ENCODE measurements around the gene CTNNA2.

Gene CTNNA2

GRCh38 chr2:79569048-79569447, 56.2 kb downstream of the CTNNA2 start:
- Histone ChIP-seq H3K9ac (ENCODE audit: low read depth in 1 of 2, low read length in 2 of 2) (no peak overlapping the region), H3K27me3 (ENCODE audit: control insufficient read depth in 2 of 2, insufficient read depth in 2 of 2, low read length in 2 of 2) (no peaks in the 10 kb centered on the region), H3K27ac (ENCODE audit: low read depth in 2 of 2, low read length in 2 of 2) (no peak overlapping the region), H3K36me3 (ENCODE audit: control insufficient read depth in 2 of 2, insufficient read depth in 2 of 2, low read length in 2 of 2) (no peaks in the 10 kb centered on the region), H3K4me3 (ENCODE audit: low read length in 2 of 2) (no peak overlapping the region), H3K9me3 (ENCODE audit: control insufficient read depth in 2 of 2, low read length in 2 of 2) (no peaks in the 10 kb centered on the region), H3K4me1 (ENCODE audit: control insufficient read depth in 2 of 2, insufficient read depth in 2 of 2, low read length in 2 of 2) (no peaks in the 10 kb centered on the region)

GRCh38 chr2:79573895-79574674, 61.2 kb downstream of the CTNNA2 start:
- no peaks in the 10 kb centered on the region for H3K9me3 ChIP-seq (ENCODE audit: control insufficient read depth in 2 of 2, low read length in 2 of 2)
- H3K36me3 ChIP-seq (ENCODE audit: control insufficient read depth in 2 of 2, insufficient read depth in 2 of 2, low read length in 2 of 2), result no peaks in the 10 kb centered on the region
- no peak overlapping the region for H3K27ac ChIP-seq (ENCODE audit: low read depth in 2 of 2, low read length in 2 of 2)
- H3K9ac ChIP-seq (ENCODE audit: low read depth in 1 of 2, low read length in 2 of 2), result no peak overlapping the region
- no peaks in the 10 kb centered on the region for H3K27me3 ChIP-seq (ENCODE audit: control insufficient read depth in 2 of 2, insufficient read depth in 2 of 2, low read length in 2 of 2)
- no peaks in the 10 kb centered on the region for H3K4me1 ChIP-seq (ENCODE audit: control insufficient read depth in 2 of 2, insufficient read depth in 2 of 2, low read length in 2 of 2)
- no peak overlapping the region for H3K4me3 ChIP-seq (ENCODE audit: low read length in 2 of 2)

DNA sequence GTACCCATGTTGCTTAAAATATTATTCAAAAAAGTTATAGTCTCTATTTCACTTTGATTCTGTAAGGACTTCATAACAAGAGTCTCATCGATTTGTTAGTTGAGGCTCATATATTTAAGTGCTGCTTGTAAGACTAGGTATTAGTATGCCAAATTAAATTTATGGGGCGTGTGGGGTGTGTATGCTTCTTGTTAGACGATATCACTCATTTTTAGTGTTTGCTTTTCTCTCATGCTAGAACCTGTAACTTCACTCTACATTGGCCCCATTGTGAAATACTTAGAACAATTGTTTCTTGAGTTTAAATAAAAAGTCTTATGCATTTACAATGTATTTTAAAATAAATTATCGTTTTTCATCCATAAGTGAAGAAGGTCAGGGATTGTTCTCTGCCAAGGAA, 63.6 kb downstream of the CTNNA2 start:
- no peaks in the 10 kb centered on the region for H3K4me1 ChIP-seq (ENCODE audit: control insufficient read depth in 2 of 2, insufficient read depth in 2 of 2, low read length in 2 of 2)
- H3K27me3 ChIP-seq (ENCODE audit: control insufficient read depth in 2 of 2, insufficient read depth in 2 of 2, low read length in 2 of 2), result no peaks in the 10 kb centered on the region
- H3K4me3 ChIP-seq (ENCODE audit: low read length in 2 of 2), result no peak overlapping the region
- no peak overlapping the region for H3K9ac ChIP-seq (ENCODE audit: low read depth in 1 of 2, low read length in 2 of 2)
- no peak overlapping the region for H3K27ac ChIP-seq (ENCODE audit: low read depth in 2 of 2, low read length in 2 of 2)
- no peaks in the 10 kb centered on the region for H3K9me3 ChIP-seq (ENCODE audit: control insufficient read depth in 2 of 2, low read length in 2 of 2)
- no peaks in the 10 kb centered on the region for H3K36me3 ChIP-seq (ENCODE audit: control insufficient read depth in 2 of 2, insufficient read depth in 2 of 2, low read length in 2 of 2)

- no peak overlapping the region for H3K27ac ChIP-seq (ENCODE audit: low read depth in 2 of 2, low read length in 2 of 2)
- H3K9ac ChIP-seq (ENCODE audit: low read depth in 1 of 2, low read length in 2 of 2), result no peak overlapping the region
- no peaks in the 10 kb centered on the region for H3K9me3 ChIP-seq (ENCODE audit: control insufficient read depth in 2 of 2, low read length in 2 of 2)
- H3K36me3 ChIP-seq (ENCODE audit: control insufficient read depth in 2 of 2, insufficient read depth in 2 of 2, low read length in 2 of 2), result no peaks in the 10 kb centered on the region
- no peak overlapping the region for H3K4me3 ChIP-seq (ENCODE audit: low read length in 2 of 2)
- no peaks in the 10 kb centered on the region for H3K27me3 ChIP-seq (ENCODE audit: control insufficient read depth in 2 of 2, insufficient read depth in 2 of 2, low read length in 2 of 2)
- H3K4me1 ChIP-seq (ENCODE audit: control insufficient read depth in 2 of 2, insufficient read depth in 2 of 2, low read length in 2 of 2), result no peaks in the 10 kb centered on the region
Observed at GRCh38 chr2:79578952-79579351, 66.1 kb downstream of the CTNNA2 start.

DNA sequence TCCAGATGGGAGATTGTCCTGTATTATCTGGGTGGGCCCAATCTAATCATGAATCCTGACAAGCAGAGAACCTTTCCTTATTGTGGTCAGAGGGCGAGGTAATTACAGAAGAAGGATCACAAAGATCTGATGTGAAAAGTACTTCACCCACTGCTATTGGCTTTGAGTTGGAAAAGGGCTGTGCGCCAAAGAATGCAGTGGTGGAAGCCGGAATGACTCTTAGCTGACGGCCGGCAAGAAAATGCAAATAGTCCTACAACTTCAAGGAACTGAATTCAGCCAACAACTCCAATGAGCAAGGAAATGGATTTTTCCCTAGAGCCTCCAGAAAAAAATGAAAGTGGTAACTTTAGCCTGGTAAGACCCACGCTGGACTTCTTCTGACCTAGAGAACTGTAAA, 67.3 kb downstream of the CTNNA2 start:
- H3K27me3 ChIP-seq (ENCODE audit: control insufficient read depth in 2 of 2, insufficient read depth in 2 of 2, low read length in 2 of 2), result no peaks in the 10 kb centered on the region
- H3K9ac ChIP-seq (ENCODE audit: low read depth in 1 of 2, low read length in 2 of 2), result no peak overlapping the region
- H3K36me3 ChIP-seq (ENCODE audit: control insufficient read depth in 2 of 2, insufficient read depth in 2 of 2, low read length in 2 of 2), result no peaks in the 10 kb centered on the region
- H3K9me3 ChIP-seq (ENCODE audit: control insufficient read depth in 2 of 2, low read length in 2 of 2), result no peaks in the 10 kb centered on the region
- no peaks in the 10 kb centered on the region for H3K4me1 ChIP-seq (ENCODE audit: control insufficient read depth in 2 of 2, insufficient read depth in 2 of 2, low read length in 2 of 2)
- H3K4me3 ChIP-seq (ENCODE audit: low read length in 2 of 2), result no peak overlapping the region
- no peak overlapping the region for H3K27ac ChIP-seq (ENCODE audit: low read depth in 2 of 2, low read length in 2 of 2)

DNA sequence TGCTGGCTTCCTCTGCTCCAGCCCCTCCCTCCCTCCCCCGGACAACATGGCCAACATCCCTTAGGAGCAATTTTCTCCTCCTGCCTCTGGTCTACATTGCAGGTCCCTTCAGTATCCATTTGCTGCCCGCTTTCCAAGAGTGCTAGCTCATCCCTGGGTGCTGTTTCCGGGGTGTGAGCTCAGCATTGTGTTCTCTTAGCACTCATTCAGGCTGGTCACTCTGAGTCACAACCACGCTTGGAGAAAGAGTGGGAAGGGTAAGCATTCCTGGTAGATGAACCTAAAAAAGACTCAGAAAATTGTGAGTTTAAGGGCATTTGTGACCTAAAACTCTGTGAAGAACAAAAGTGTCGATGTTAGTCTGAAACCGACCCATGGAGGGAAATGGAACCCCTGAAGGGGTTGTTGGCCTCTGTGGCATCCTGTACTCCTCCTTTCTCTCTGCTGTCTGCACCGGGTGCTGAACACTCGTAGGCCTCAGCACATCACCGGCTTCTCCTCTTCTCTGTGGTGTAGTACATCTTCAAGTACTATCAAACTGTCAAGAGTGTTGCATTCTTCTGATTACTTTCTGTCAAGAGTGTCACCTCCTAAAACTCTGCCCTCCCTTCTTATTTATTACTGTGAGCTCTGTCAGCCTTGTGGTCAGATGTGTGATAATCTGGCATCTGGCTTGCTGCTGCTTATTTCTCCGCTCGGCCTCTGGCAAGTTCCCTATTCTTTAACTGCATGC, 73.0 kb downstream of the CTNNA2 start:
- H3K27me3 ChIP-seq (ENCODE audit: control insufficient read depth in 2 of 2, insufficient read depth in 2 of 2, low read length in 2 of 2), result no peaks in the 10 kb centered on the region
- no peak overlapping the region for H3K27ac ChIP-seq (ENCODE audit: low read depth in 2 of 2, low read length in 2 of 2)
- no peak overlapping the region for H3K4me3 ChIP-seq (ENCODE audit: low read length in 2 of 2)
- no peak overlapping the region for H3K9ac ChIP-seq (ENCODE audit: low read depth in 1 of 2, low read length in 2 of 2)
- no peaks in the 10 kb centered on the region for H3K36me3 ChIP-seq (ENCODE audit: control insufficient read depth in 2 of 2, insufficient read depth in 2 of 2, low read length in 2 of 2)
- no peaks in the 10 kb centered on the region for H3K9me3 ChIP-seq (ENCODE audit: control insufficient read depth in 2 of 2, low read length in 2 of 2)
- H3K4me1 ChIP-seq (ENCODE audit: control insufficient read depth in 2 of 2, insufficient read depth in 2 of 2, low read length in 2 of 2), result no peaks in the 10 kb centered on the region

DNA sequence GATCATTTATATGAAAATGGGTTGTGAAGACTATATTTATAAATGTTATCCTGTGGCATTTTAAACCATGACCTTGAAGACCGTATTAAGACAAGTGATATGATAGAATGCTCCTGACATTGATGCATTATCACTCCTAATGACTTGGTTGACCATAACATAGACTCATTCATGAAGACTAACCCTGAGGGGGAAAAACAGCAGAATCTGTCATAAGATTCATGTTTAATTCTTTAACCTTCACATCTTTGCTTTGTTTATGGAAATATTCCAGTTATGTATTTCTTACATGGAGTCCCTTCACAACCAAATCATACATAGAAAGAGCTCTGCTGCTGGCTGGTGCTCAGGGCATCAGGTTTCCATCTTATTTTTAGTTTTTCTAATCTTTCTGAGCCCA, 78.4 kb downstream of the CTNNA2 start:
- Histone ChIP-seq H3K9me3 (ENCODE audit: control insufficient read depth in 2 of 2, low read length in 2 of 2) (no peaks in the 10 kb centered on the region), H3K27ac (ENCODE audit: low read depth in 2 of 2, low read length in 2 of 2) (no peak overlapping the region), H3K36me3 (ENCODE audit: control insufficient read depth in 2 of 2, insufficient read depth in 2 of 2, low read length in 2 of 2) (no peaks in the 10 kb centered on the region), H3K9ac (ENCODE audit: low read depth in 1 of 2, low read length in 2 of 2) (no peak overlapping the region), H3K4me1 (ENCODE audit: control insufficient read depth in 2 of 2, insufficient read depth in 2 of 2, low read length in 2 of 2) (no peaks in the 10 kb centered on the region), H3K4me3 (ENCODE audit: low read length in 2 of 2) (no peak overlapping the region), H3K27me3 (ENCODE audit: control insufficient read depth in 2 of 2, insufficient read depth in 2 of 2, low read length in 2 of 2) (no peaks in the 10 kb centered on the region)

DNA sequence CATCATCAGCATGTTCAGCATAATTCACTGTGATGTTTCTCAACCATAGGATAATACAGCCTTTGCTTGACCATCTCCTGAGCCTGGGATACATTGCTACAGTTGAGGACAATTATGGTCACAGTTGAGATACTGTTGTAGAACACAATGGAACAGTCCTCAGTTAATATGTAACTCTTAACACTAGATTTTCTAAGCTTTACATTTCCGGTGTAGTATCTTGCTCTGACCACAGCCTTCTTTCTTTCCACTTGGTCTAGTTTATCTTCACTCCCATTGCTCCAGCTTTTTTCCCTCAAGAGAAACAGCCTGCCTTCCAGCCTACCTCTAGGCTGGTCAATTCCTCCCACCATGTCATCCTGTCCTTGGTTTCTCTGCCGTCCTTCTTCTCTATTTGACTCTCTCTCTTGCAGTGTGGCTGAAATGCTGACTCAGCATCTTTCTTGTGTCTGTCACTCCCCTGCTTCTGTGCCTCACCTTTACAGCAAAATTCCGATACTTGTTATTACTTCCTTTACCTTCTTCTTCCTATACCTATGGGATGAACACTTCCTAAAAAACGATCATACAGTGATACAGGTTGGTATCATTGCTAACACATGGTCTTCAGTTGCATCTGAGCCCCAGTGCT, 80.5 kb downstream of the CTNNA2 start:
- Histone ChIP-seq H3K9ac (ENCODE audit: low read depth in 1 of 2, low read length in 2 of 2) (no peak overlapping the region), H3K4me3 (ENCODE audit: low read length in 2 of 2) (no peak overlapping the region), H3K27ac (ENCODE audit: low read depth in 2 of 2, low read length in 2 of 2) (no peak overlapping the region), H3K36me3 (ENCODE audit: control insufficient read depth in 2 of 2, insufficient read depth in 2 of 2, low read length in 2 of 2) (no peaks in the 10 kb centered on the region), H3K9me3 (ENCODE audit: control insufficient read depth in 2 of 2, low read length in 2 of 2) (no peaks in the 10 kb centered on the region), H3K4me1 (ENCODE audit: control insufficient read depth in 2 of 2, insufficient read depth in 2 of 2, low read length in 2 of 2) (no peaks in the 10 kb centered on the region), H3K27me3 (ENCODE audit: control insufficient read depth in 2 of 2, insufficient read depth in 2 of 2, low read length in 2 of 2) (no peaks in the 10 kb centered on the region)

DNA sequence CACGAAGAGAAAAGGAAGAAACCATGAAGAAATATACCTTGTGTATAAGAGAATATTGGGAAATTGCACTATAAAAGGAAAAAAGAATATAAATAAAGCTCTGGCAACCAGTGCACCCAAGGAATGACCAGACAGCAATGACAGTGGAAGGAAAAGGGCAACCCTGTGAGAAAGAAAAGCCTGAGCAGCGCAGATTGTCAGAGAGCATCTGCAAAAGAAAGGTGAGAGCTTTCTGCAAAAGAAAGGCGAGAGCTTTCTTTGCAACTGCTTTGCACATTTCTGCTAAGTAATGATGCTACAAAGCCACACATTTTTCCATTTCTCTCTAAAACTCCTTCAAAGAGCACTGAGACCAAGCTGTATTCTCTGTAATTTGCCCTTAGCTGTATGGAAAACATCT, 83.6 kb downstream of the CTNNA2 start:
- Histone ChIP-seq H3K9me3 (ENCODE audit: control insufficient read depth in 2 of 2, low read length in 2 of 2) (no peaks in the 10 kb centered on the region), H3K4me1 (ENCODE audit: control insufficient read depth in 2 of 2, insufficient read depth in 2 of 2, low read length in 2 of 2) (no peaks in the 10 kb centered on the region), H3K36me3 (ENCODE audit: control insufficient read depth in 2 of 2, insufficient read depth in 2 of 2, low read length in 2 of 2) (no peaks in the 10 kb centered on the region), H3K4me3 (ENCODE audit: low read length in 2 of 2) (no peak overlapping the region), H3K27me3 (ENCODE audit: control insufficient read depth in 2 of 2, insufficient read depth in 2 of 2, low read length in 2 of 2) (no peaks in the 10 kb centered on the region), H3K9ac (ENCODE audit: low read depth in 1 of 2, low read length in 2 of 2) (no peak overlapping the region), H3K27ac (ENCODE audit: low read depth in 2 of 2, low read length in 2 of 2) (no peak overlapping the region)

DNA sequence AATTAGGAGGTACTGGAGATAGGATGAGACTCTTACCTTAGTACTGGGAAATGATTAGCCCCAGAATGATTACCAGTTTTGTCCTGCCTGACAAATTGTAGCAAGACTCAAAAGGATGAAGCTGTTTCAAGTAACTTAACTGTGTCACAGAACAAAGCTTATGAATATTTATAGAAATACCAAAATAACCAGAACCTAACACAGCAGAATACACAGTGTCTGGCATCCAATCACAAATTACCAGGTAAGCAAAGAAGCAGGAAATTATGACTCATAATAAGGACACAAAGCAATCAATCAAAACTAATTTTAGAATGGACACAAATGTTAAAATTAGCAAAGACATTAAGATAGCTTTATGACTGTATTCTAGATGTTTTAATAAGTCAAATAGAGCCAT, 91.9 kb downstream of the CTNNA2 start:
- Histone ChIP-seq H3K27me3 (ENCODE audit: control insufficient read depth in 2 of 2, insufficient read depth in 2 of 2, low read length in 2 of 2) (no peaks in the 10 kb centered on the region), H3K9ac (ENCODE audit: low read depth in 1 of 2, low read length in 2 of 2) (no peak overlapping the region), H3K4me3 (ENCODE audit: low read length in 2 of 2) (no peak overlapping the region), H3K4me1 (ENCODE audit: control insufficient read depth in 2 of 2, insufficient read depth in 2 of 2, low read length in 2 of 2) (no peaks in the 10 kb centered on the region), H3K27ac (ENCODE audit: low read depth in 2 of 2, low read length in 2 of 2) (no peak overlapping the region), H3K9me3 (ENCODE audit: control insufficient read depth in 2 of 2, low read length in 2 of 2) (no peaks in the 10 kb centered on the region), H3K36me3 (ENCODE audit: control insufficient read depth in 2 of 2, insufficient read depth in 2 of 2, low read length in 2 of 2) (no peaks in the 10 kb centered on the region)
